SJCRH30 (cell line): Measurements from ENCODE around the gene HTR3B. TPM values are rescaled to one million over a fixed set of nuclear protein-coding genes. Genes with fewer than 3 reads are reported as not detected.

Source experiments
- DNase-seq, 2 experiments: peaks; one replicate each; pipeline ENCODE4 v3.0.0-alpha.2; 2015 to 2020
- H3K27ac ChIP-seq: fragments of 250-450 bp; sonication (Bioruptor Pico); 2 replicates; pipeline ENCODE4 v1.5.1; 2020; ENCODE audit warnings: mild to moderate bottlenecking, moderate library complexity
- H3K27me3 ChIP-seq: fragments of 250-450 bp; sonication (Bioruptor Pico); 2 replicates; pipeline ENCODE4 v1.5.1; 2020; ENCODE audit warnings: mild to moderate bottlenecking, moderate library complexity
- H3K36me3 ChIP-seq: fragments of 250-450 bp; sonication (Bioruptor Pico); 2 replicates; pipeline ENCODE4 v1.5.1; 2020; ENCODE audit warnings: mild to moderate bottlenecking, moderate library complexity
- H3K4me1 ChIP-seq: fragments of 250-450 bp; sonication (Bioruptor Pico); 2 replicates; pipeline ENCODE4 v1.5.1; 2020; ENCODE audit warnings: mild to moderate bottlenecking, moderate library complexity
- H3K4me3 ChIP-seq: fragments of 250-450 bp; sonication (Bioruptor Pico); 2 replicates; pipeline ENCODE4 v1.5.1; 2020; ENCODE audit warnings: mild to moderate bottlenecking, moderate library complexity
- H3K9me3 ChIP-seq: fragments of 250-450 bp; sonication (Bioruptor Pico); replicated peaks from 2 replicates; pipeline ENCODE4 v1.5.1; 2020; ENCODE audit warnings: mild to moderate bottlenecking, moderate library complexity
- total RNA-seq: library from RNA; depleted of rRNA; stranded (reverse); fragments of >200 nt; shearing (Covaris generic); gene quantifications from 2 replicates; pipeline ENCODE4 v1.2.3, GENCODE V29; 2014; rRNA removed

Gene HTR3B
- total RNA-seq, result not detected in 2 replicates

- Histone ChIP-seq H3K27me3 (no peaks in the 10 kb centered on the region), H3K4me3 (no peak within 1 kb of the TSS), H3K9me3 (no peaks in the 10 kb centered on the region), H3K36me3 (no peaks in the 10 kb centered on the region), H3K4me1 (no peaks in the 10 kb centered on the region), H3K27ac (no peak within 1 kb of the TSS)
- no peak for DNase-seq
These were observed at the start of gene HTR3B for GRCh38 chr11:113904379-113905101. Gene HTR3B, plus strand, starts transcription at chr11:113904796. Its CDS starts 138 bp downstream, at chr11:113904934.

- H3K4me1 ChIP-seq, result no peaks in the 10 kb centered on the region
- H3K36me3 ChIP-seq, result 0 out of 2 replicates have a peak, but pooled peaks cover 2% of the 10 kb centered on the region
- H3K27me3 ChIP-seq, result no peaks in the 10 kb centered on the region
- no peak for DNase-seq
- no peak overlapping the region for H3K4me3 ChIP-seq
- H3K27ac ChIP-seq, result no peak overlapping the region
- no peaks in the 10 kb centered on the region for H3K9me3 ChIP-seq
These were observed 48.8 kb upstream of the HTR3B start for GRCh38 chr11:113855803-113856202.

GRCh38 chr11:113856966-113857759 is 47.4 kb upstream of the HTR3B start:
- Histone ChIP-seq H3K4me1 (no peaks in the 10 kb centered on the region), H3K27me3 (no peaks in the 10 kb centered on the region), H3K9me3 (no peaks in the 10 kb centered on the region), H3K27ac (no peak overlapping the region), H3K36me3 (0 out of 2 replicates have a peak, but pooled peaks cover 2% of the 10 kb centered on the region), H3K4me3 (no peak overlapping the region)
- no peak for DNase-seq

GRCh38 chr11:113859665-113860064 is 44.9 kb upstream of the HTR3B start:
- H3K27me3 ChIP-seq, result no peaks in the 10 kb centered on the region
- no peak overlapping the region for H3K27ac ChIP-seq
- H3K4me3 ChIP-seq, result no peak overlapping the region
- DNase-seq, result no peak
- H3K4me1 ChIP-seq, result 0 out of 2 replicates have a peak, but pooled peaks cover 3% of the 10 kb centered on the region
- H3K36me3 ChIP-seq, result no peaks in the 10 kb centered on the region
- H3K9me3 ChIP-seq, result no peaks in the 10 kb centered on the region

GRCh38 chr11:113862435-113862834 is 42.2 kb upstream of the HTR3B start:
- Histone ChIP-seq H3K4me3 (no peak overlapping the region), H3K27ac (no peak overlapping the region), H3K27me3 (no peaks in the 10 kb centered on the region), H3K9me3 (no peaks in the 10 kb centered on the region), H3K36me3 (no peaks in the 10 kb centered on the region), H3K4me1 (0 out of 2 replicates have a peak, but pooled peaks cover 3% of the 10 kb centered on the region)
- peak in 1 of 2 experiments; percentile 41 for DNase-seq

GRCh38 chr11:113864410-113864809 is 40.2 kb upstream of the HTR3B start:
- 0 out of 2 replicates have a peak, but pooled peaks cover 3% of the 10 kb centered on the region for H3K4me1 ChIP-seq

GRCh38 chr11:113865873-113866272 is 38.7 kb upstream of the HTR3B start:
- Histone ChIP-seq H3K4me1 (0 out of 2 replicates have a peak, but pooled peaks cover 3% of the 10 kb centered on the region), H3K27me3 (no peaks in the 10 kb centered on the region), H3K9me3 (no peaks in the 10 kb centered on the region), H3K27ac (no peak overlapping the region), H3K4me3 (no peak overlapping the region), H3K36me3 (no peaks in the 10 kb centered on the region; the same call in 1 of the 2 replicates)
- DNase-seq, result no peak

More at GRCh38 chr11:113864410-113864809, 40.2 kb upstream of the HTR3B start:
- Histone ChIP-seq H3K9me3 (no peaks in the 10 kb centered on the region), H3K27ac (no peak overlapping the region), H3K4me3 (no peak overlapping the region), H3K27me3 (no peaks in the 10 kb centered on the region), H3K36me3 (no peaks in the 10 kb centered on the region; the same call in 1 of the 2 replicates)
- no peak for DNase-seq

GRCh38 chr11:113867843-113868503 is 36.6 kb upstream of the HTR3B start:
- Histone ChIP-seq H3K9me3 (no peaks in the 10 kb centered on the region), H3K4me1 (no peaks in the 10 kb centered on the region), H3K27me3 (no peaks in the 10 kb centered on the region), H3K36me3 (no peaks in the 10 kb centered on the region; the same call in 1 of the 2 replicates), H3K4me3 (no peak overlapping the region), H3K27ac (no peak overlapping the region)
- DNase-seq, result no peak

- Histone ChIP-seq H3K4me1 (peaks cover 3% of the 10 kb centered on the region; the same call in 1 of the 2 replicates), H3K4me3 (no peak overlapping the region), H3K9me3 (no peaks in the 10 kb centered on the region), H3K27me3 (no peaks in the 10 kb centered on the region), H3K27ac (no peak overlapping the region), H3K36me3 (no peaks in the 10 kb centered on the region; the same call in 1 of the 2 replicates)
- DNase-seq, result no peak
These were observed 33.3 kb upstream of the HTR3B start for GRCh38 chr11:113871336-113871735.

GRCh38 chr11:113873236-113873626 is 31.4 kb upstream of the HTR3B start:
- Histone ChIP-seq H3K4me3 (no peak overlapping the region), H3K36me3 (no peaks in the 10 kb centered on the region; the same call in 1 of the 2 replicates), H3K9me3 (no peaks in the 10 kb centered on the region), H3K27ac (no peak overlapping the region), H3K27me3 (no peaks in the 10 kb centered on the region), H3K4me1 (peaks cover 3% of the 10 kb centered on the region)
- DNase-seq, result no peak

- no peak overlapping the region for H3K27ac ChIP-seq
- DNase-seq, result no peak
- H3K4me1 ChIP-seq, result peaks cover 3% of the 10 kb centered on the region
- H3K36me3 ChIP-seq, result no peaks in the 10 kb centered on the region
- no peaks in the 10 kb centered on the region for H3K27me3 ChIP-seq
- H3K4me3 ChIP-seq, result peak overlapping the region; percentile 70
- no peaks in the 10 kb centered on the region for H3K9me3 ChIP-seq
These were observed 30.5 kb upstream of the HTR3B start for GRCh38 chr11:113874096-113874495.

- peak overlapping the region; percentile 70 for H3K4me3 ChIP-seq
- H3K4me1 ChIP-seq, result peaks cover 3% of the 10 kb centered on the region
- no peaks in the 10 kb centered on the region for H3K36me3 ChIP-seq
- H3K9me3 ChIP-seq, result no peaks in the 10 kb centered on the region
- peak in 1 of 2 experiments; percentile 33 for DNase-seq
- peak overlapping the region; percentile 23; the same call in 1 of the 2 replicates for H3K27ac ChIP-seq
- H3K27me3 ChIP-seq, result no peaks in the 10 kb centered on the region
These were observed 29.9 kb upstream of the HTR3B start for GRCh38 chr11:113874581-113875233.

GRCh38 chr11:113875234-113876073 is 29.1 kb upstream of the HTR3B start, which contains the start of gene USP28:
Gene USP28, minus strand, starts transcription at chr11:113875572. Its CDS starts 71 bp downstream, at chr11:113875501.
- Histone ChIP-seq H3K27me3 (no peaks in the 10 kb centered on the region), H3K27ac (peak within 1 kb of the TSS; percentile 95), H3K4me3 (peak within 1 kb of the TSS; percentile 70), H3K4me1 (peaks cover 5% of the 10 kb centered on the region), H3K9me3 (no peaks in the 10 kb centered on the region), H3K36me3 (no peaks in the 10 kb centered on the region)
- peak; percentile 93 to 94 for DNase-seq
